H1 (cell line): ENCODE measurements around the gene MZF1. TPM values are rescaled to one million over a fixed set of nuclear protein-coding genes. Genes with fewer than 3 reads are reported as not detected.

Experiments used
- CTCF ChIA-PET: fragments of 300-600 bp; sonication (Branson Sonifier 250); formaldehyde crosslinking; loops from one replicate; lab custom pipeline; 2021; ENCODE audit not compliant: partially characterized antibody; lab: Charles Lee
- POLR2A ChIA-PET: fragments of 300-600 bp; sonication (Branson Sonifier 250); formaldehyde crosslinking; loops from one replicate; lab custom pipeline; 2021; ENCODE audit warnings: inconsistent platforms; ENCODE audit not compliant: partially characterized antibody; lab: Charles Lee
- DNase-seq, 2 experiments: peaks; one replicate each; pipeline versions ENCODE4 v3.0.0 to v3.0.0-alpha.2; 2010 to 2022; ENCODE audit warnings: low spot score in 2 of 2, low read depth in 1 of 2, mixed read lengths in 1 of 2
- FAIRE-seq: peaks from 2 replicates; lab custom pipeline; 2011; peaks lifted over from hg19 to GRCh38; lab: Jason Lieb, UNC
- H2AFZ ChIP-seq: 2 replicates; pipeline ENCODE4 v1.8.1; 2012; ENCODE audit warnings: low read length, inconsistent platforms
- H2AK5ac ChIP-seq: 2 replicates; pipeline ENCODE4 v1.6.1; 2013; ENCODE audit warnings: low read depth, low read length
- H2BK120ac ChIP-seq: replicated peaks from 2 replicates; pipeline ENCODE3; 2013; ENCODE audit warnings: low read depth, low read length, inconsistent platforms
- H2BK12ac ChIP-seq: 2 replicates; pipeline ENCODE4 v1.6.1; 2013; ENCODE audit warnings: low read depth, low read length
- H2BK15ac ChIP-seq: 2 replicates; pipeline ENCODE4 v1.6.1; 2013; ENCODE audit warnings: low read length
- H2BK20ac ChIP-seq: 2 replicates; pipeline ENCODE4 v1.6.1; 2013; ENCODE audit warnings: low read length
- H2BK5ac ChIP-seq: 2 replicates; pipeline ENCODE4 v1.6.1; 2013; ENCODE audit warnings: low read depth, low read length
- H3K14ac ChIP-seq: 2 replicates; pipeline ENCODE4 v1.6.1; 2013; ENCODE audit warnings: inconsistent platforms; ENCODE audit not compliant: insufficient read length
- H3K18ac ChIP-seq: 2 replicates; pipeline ENCODE4 v1.6.1; 2013; ENCODE audit warnings: low read length; ENCODE audit errors: extremely low read depth
- H3K23ac ChIP-seq: 2 replicates; pipeline ENCODE4 v1.6.1; 2013; ENCODE audit warnings: inconsistent platforms; ENCODE audit not compliant: insufficient read length
- H3K23me2 ChIP-seq: 2 replicates; pipeline ENCODE4 v1.6.1; 2013; ENCODE audit warnings: low read depth, low read length
- H3K27ac ChIP-seq: 2 replicates; pipeline ENCODE4 v1.6.1; 2011; ENCODE audit warnings: low read depth, low read length, inconsistent platforms
- H3K27me3 ChIP-seq, 4 experiments: replicated peaks in 1 of 4; 1 replicate in 1 of 4; 2 replicates in 3 of 4; pipeline versions ENCODE4 v1.6.1 to v1.8.1; 2011 to 2013; ENCODE audit warnings: low read length in 3 of 4, mild to moderate bottlenecking in 3 of 4, inconsistent platforms in 2 of 4, mixed read lengths in 2 of 4, moderate library complexity in 1 of 4; ENCODE audit not compliant: control insufficient read depth in 3 of 4, insufficient read depth in 3 of 4; ENCODE audit errors: extremely low read depth in 1 of 4
- H3K36me3 ChIP-seq, 4 experiments: 2 replicates each; pipeline versions ENCODE4 v1.6.1 to v1.8.1; 2011 to 2013; ENCODE audit warnings: mild to moderate bottlenecking in 4 of 4, low read length in 3 of 4, moderate library complexity in 2 of 4, control low read depth in 1 of 4, inconsistent platforms in 1 of 4; ENCODE audit not compliant: insufficient read depth in 4 of 4, control insufficient read depth in 2 of 4
- H3K4ac ChIP-seq: replicated peaks from 2 replicates; pipeline ENCODE3; 2013; ENCODE audit warnings: low read length, low read depth, mixed read lengths, inconsistent platforms; ENCODE audit not compliant: insufficient read length
- H3K4me1 ChIP-seq, 4 experiments: replicated peaks in 1 of 4; 1 replicate in 1 of 4; 2 replicates in 3 of 4; pipeline versions ENCODE4 v1.6.1 to v1.8.1; 2011 to 2013; ENCODE audit warnings: low read length in 3 of 4, inconsistent platforms in 2 of 4, mixed read lengths in 1 of 4; ENCODE audit not compliant: insufficient read depth in 4 of 4, control insufficient read depth in 3 of 4
- H3K4me2 ChIP-seq, 2 experiments: 2 replicates each; pipeline versions ENCODE4 v1.6.1 to v1.8.1; 2011 to 2013; ENCODE audit warnings: low read depth in 2 of 2, low read length in 2 of 2, control low read depth in 1 of 2, inconsistent platforms in 1 of 2, mild to moderate bottlenecking in 1 of 2; ENCODE audit not compliant: insufficient read depth in 1 of 2
- H3K4me3 ChIP-seq, 4 experiments: fragments of 200-600, 300-600 bp in 1 of 4; sonication (generic), shearing (Covaris generic), sonication (Bioruptor Twin) in 1 of 4; 2 replicates each; pipeline versions ENCODE4 v1.5.1 to v1.8.1; 2011 to 2016; ENCODE audit warnings: low read length in 4 of 4, low read depth in 3 of 4, control low read depth in 2 of 4, inconsistent platforms in 2 of 4, mild to moderate bottlenecking in 2 of 4, mixed read lengths in 1 of 4, moderate library complexity in 1 of 4; ENCODE audit not compliant: insufficient read depth in 2 of 4; ENCODE audit errors: extremely low read depth in 1 of 4
- H3K56ac ChIP-seq: replicated peaks from 2 replicates; pipeline ENCODE3; 2013; ENCODE audit warnings: low read depth, mild to moderate bottlenecking, mixed read lengths, low read length, inconsistent platforms; ENCODE audit not compliant: insufficient read length
- H3K79me1 ChIP-seq: 2 replicates; pipeline ENCODE4 v1.6.1; 2013; ENCODE audit warnings: low read depth, low read length, control low read depth
- H3K79me2 ChIP-seq, 2 experiments: 2 replicates each; pipeline versions ENCODE4 v1.6.1 to v1.8.1; 2012 to 2013; ENCODE audit warnings: low read length in 2 of 2, mild to moderate bottlenecking in 2 of 2, inconsistent platforms in 1 of 2; ENCODE audit not compliant: insufficient read depth in 2 of 2, control insufficient read depth in 1 of 2
- H3K9ac ChIP-seq, 4 experiments: replicated peaks in 1 of 4; 1 replicate in 1 of 4; 2 replicates in 3 of 4; pipeline versions ENCODE4 v1.6.1 to v1.8.1; 2011 to 2013; ENCODE audit warnings: low read depth in 3 of 4, low read length in 3 of 4, control low read depth in 2 of 4, mild to moderate bottlenecking in 2 of 4, moderate library complexity in 2 of 4, inconsistent platforms in 1 of 4; ENCODE audit errors: extremely low read depth in 1 of 4
- H3K9me3 ChIP-seq, 2 experiments: 2 replicates each; pipeline versions ENCODE4 v1.6.1 to v1.8.1; 2012 to 2013; ENCODE audit warnings: mild to moderate bottlenecking in 2 of 2, moderate library complexity in 2 of 2, control low read depth in 1 of 2, inconsistent platforms in 1 of 2, low read depth in 1 of 2, low read length in 1 of 2, mixed read lengths in 1 of 2; ENCODE audit not compliant: insufficient read depth in 2 of 2
- H4K20me1 ChIP-seq, 2 experiments: replicated peaks in 1 of 2; 2 replicates each; pipeline versions ENCODE3 to v1.8.1; 2011 to 2013; ENCODE audit warnings: inconsistent platforms in 2 of 2, low read length in 2 of 2, mild to moderate bottlenecking in 1 of 2; ENCODE audit not compliant: insufficient read depth in 2 of 2, control insufficient read depth in 1 of 2
- H4K5ac ChIP-seq: 2 replicates; pipeline ENCODE4 v1.6.1; 2013; ENCODE audit warnings: low read length, low read depth, mixed read lengths, inconsistent platforms; ENCODE audit not compliant: insufficient read length
- H4K8ac ChIP-seq: 2 replicates; pipeline ENCODE4 v1.8.0; 2013; ENCODE audit warnings: mild to moderate bottlenecking, moderate library complexity, low read length, inconsistent platforms; ENCODE audit not compliant: insufficient read depth; ENCODE audit errors: extremely low read depth
- H4K91ac ChIP-seq: replicated peaks from 2 replicates; pipeline ENCODE3; 2013; ENCODE audit warnings: low read length, mixed read lengths, inconsistent platforms; ENCODE audit not compliant: insufficient read length
- HDAC2 ChIP-seq, 2 experiments: fragments of 300-600 bp in 1 of 2; sonication (generic) in 1 of 2; IDR thresholded peaks; 2 replicates each; pipeline ENCODE4 v1.6.1; 2011 to 2012; ENCODE audit warnings: low read depth in 2 of 2, low read length in 2 of 2, mild to moderate bottlenecking in 2 of 2, moderate library complexity in 2 of 2, borderline replicate concordance in 1 of 2, inconsistent platforms in 1 of 2
- KDM4A ChIP-seq: IDR thresholded peaks from one replicate; pipeline ENCODE4 v1.7.1; 2012; ENCODE audit warnings: low read depth, mild to moderate bottlenecking, moderate library complexity, low read length, inconsistent platforms; ENCODE audit not compliant: severe bottlenecking
- MAFK ChIP-seq: IDR thresholded peaks from 2 replicates; pipeline ENCODE4 v1.6.1; 2012; ENCODE audit warnings: low read depth, mild to moderate bottlenecking, improper control_type of control experiment, low read length
- RFX5 ChIP-seq: IDR thresholded peaks from 2 replicates; pipeline ENCODE4 v1.6.1; 2011; ENCODE audit warnings: low read depth, low read length, improper control_type of control experiment, borderline replicate concordance
- RXRA ChIP-seq: IDR thresholded peaks from 2 replicates; pipeline ENCODE4 v1.6.1; 2011; ENCODE audit warnings: low read depth, mild to moderate bottlenecking, low read length, moderate library complexity; ENCODE audit not compliant: insufficient read depth
- SIRT6 ChIP-seq: IDR thresholded peaks from one replicate; pipeline ENCODE4 v1.7.1; 2012; ENCODE audit warnings: low read length, inconsistent platforms
- TAF7 ChIP-seq: optimal IDR thresholded peaks from 2 replicates; pipeline ENCODE3; 2011; ENCODE audit warnings: low read depth, mild to moderate bottlenecking, inconsistent platforms, low read length, moderate library complexity, borderline replicate concordance
- WGBS, 2 experiments: shearing (Covaris generic) in 1 of 2; methylation state at CpG; one replicate each; pipeline versions ENCODE4 v1.1.6 to v1.1.7; 2013 to 2015; ENCODE audit warnings: low lambda C conversion rate in 2 of 2, mixed read lengths in 2 of 2, inconsistent platforms in 1 of 2, low coverage in 1 of 2, missing lambda C conversion rate in 1 of 2; ENCODE audit not compliant: insufficient replicate concordance in 2 of 2, insufficient coverage in 1 of 2, insufficient read length in 1 of 2; ENCODE audit errors: extremely low coverage in 1 of 2, missing lambda C conversion rate in 1 of 2; 5-methylcytosine and 5-hydroxymethylcytosine counted together
- polyA plus RNA-seq, 7 experiments: library from polyadenylated mRNA; depleted of rRNA in 3 of 7; stranded (reverse) in 5 of 7; unstranded in 2 of 7; fragments of >200 nt in 5 of 7; fragments of 200-250 nt in 2 of 7; gene quantifications; 1 replicate in 5 of 7; 2 replicates in 1 of 7; 4 replicates in 1 of 7; pipeline versions ENCODE4 v1.2.1 to v1.2.3, GENCODE V29; 2011 to 2013; ENCODE audit warnings: missing spikeins in 2 of 7, mixed read lengths in 2 of 7
- total RNA-seq: library from RNA; stranded (reverse); fragmentation: NEBNext Ultra II Directional; extraction: Animal tissue kit (Norgen Biotek cat#: 25700); gene quantifications from 2 replicates; pipeline ENCODE4 v1.2.1, GENCODE V29; 2021
- TF ChIP-seq, protein P1 (sequence below): IDR thresholded peaks from 2 replicates; pipeline ENCODE4 v1.6.1; 2012; ENCODE audit warnings: inconsistent platforms

Gene MZF1
- total and polyA plus RNA-seq, 2 of the 8 experiments (the other 6 are each of a cell fraction or from before 2014, with no cell fraction given), result 15.2 to 25.0 TPM

DNA sequence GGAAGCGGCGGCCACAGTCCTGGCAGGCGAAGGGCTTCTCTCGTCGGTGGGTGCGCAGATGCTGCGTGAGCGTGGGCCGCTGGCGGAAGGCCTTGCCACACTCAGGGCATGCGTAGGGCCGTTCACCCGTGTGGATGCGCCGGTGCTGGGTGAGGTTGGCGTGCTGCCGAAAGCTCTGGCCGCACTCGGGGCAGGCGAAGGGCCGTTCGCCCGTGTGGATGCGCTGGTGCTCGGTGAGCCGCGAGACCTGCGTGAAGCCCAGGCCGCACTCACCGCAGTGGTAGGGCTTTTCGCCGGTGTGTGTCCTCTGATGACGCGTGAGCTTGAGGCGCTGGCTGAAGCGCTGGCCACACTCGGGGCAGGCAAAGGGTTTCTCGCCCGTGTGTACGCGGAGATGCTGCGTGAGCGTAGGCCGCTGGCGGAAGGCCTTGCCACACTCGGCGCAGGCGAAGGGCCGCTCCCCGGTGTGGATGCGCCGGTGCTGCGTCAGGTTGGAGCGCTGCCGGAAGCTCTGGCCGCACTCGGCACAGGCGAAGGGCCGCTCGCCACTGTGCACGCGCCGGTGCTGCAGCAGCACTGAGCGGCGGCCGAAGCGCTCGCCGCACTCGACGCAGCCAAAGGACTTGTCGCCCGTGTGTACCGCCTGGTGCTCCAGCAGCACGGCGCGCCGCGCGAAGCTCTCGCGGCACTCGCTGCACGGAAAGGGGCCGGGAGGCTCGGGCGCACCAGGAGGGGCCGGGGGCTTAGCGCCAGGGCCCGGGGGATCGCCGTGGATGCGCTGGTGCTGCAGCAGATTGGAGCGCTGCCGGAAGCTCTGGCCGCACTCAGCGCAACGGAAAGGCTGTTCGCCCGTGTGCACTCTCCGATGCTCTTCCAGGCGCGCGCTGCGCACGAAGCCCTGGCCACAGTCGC, 10.8 kb downstream of the MZF1 start:
- no peak overlapping the region for H2AFZ ChIP-seq
- H3K4me3 ChIP-seq, result peak overlapping the region; percentile 25 to 55 (median 32)
- peaks cover 0 to 29% (median 12%) of the 10 kb centered on the region in 4 experiments; a peak in 6 of 7 replicates for H3K4me1 ChIP-seq
- peaks cover 0 to 16% (median 6%) of the 10 kb centered on the region in 4 experiments; a peak in 4 of 7 replicates for H3K27me3 ChIP-seq
- H3K18ac ChIP-seq, result peak overlapping the region; percentile 71
- H3K36me3 ChIP-seq, result peaks cover 0 to 3% (median 1%) of the 10 kb centered on the region in 4 experiments; a peak in 2 of 8 replicates
- FAIRE-seq (no peak), DNase-seq (no peak)
- H3K4me2 ChIP-seq, result peak overlapping the region; percentile 69 to 86
- peaks cover 23% of the 10 kb centered on the region for H3K23me2 ChIP-seq
- no peak overlapping the region for H3K23ac ChIP-seq
- H3K9me3 ChIP-seq, result no peaks in the 10 kb centered on the region
- H3K56ac ChIP-seq, result no peak overlapping the region
- 0 out of 2 replicates have a peak overlapping the region, but pooled peaks have one; percentile 61 for H2BK20ac ChIP-seq
- peak overlapping the region in 3 of 4 experiments; percentile 42 to 45 (median 42); a peak in 6 of 7 replicates for H3K9ac ChIP-seq
- H3K79me2 ChIP-seq, result peaks cover 3 to 7% of the 10 kb centered on the region in 2 experiments
- peak overlapping the region; percentile 75; the same call in 1 of the 2 replicates for H2BK12ac ChIP-seq
- H2AK5ac ChIP-seq, result peak overlapping the region; percentile 84; the same call in 1 of the 2 replicates
- no peaks in the 10 kb centered on the region; the same call in 1 of the 2 replicates for H3K79me1 ChIP-seq
- WGBS, 2 experiments, result 65% methylated on average over 76 of the region's 107 CpGs; no CpG with 5 or more reads in 1 of the 2 experiments
- H3K14ac ChIP-seq, result no peak overlapping the region
- ChIA-PET CTCF (interaction anchor here (1.1 to 7.3 kb wide), 6 partner anchors 10 to 48 kb away, joined by 3 to 35 read pairs (median 4); partner anchors contain the start of gene ZBTB45), POLR2A (interaction anchor here (0.5 to 17.2 kb wide), 9 partner anchors 8 to 57 kb away, joined by 3 to 434 read pairs (median 4); partner anchors contain the start of genes CHMP2A, MZF1, SLC27A5 and TRIM28)
- H4K8ac ChIP-seq, result peak overlapping the region; percentile 52; the same call in 1 of the 2 replicates
- H2BK120ac ChIP-seq, result no peak overlapping the region
- peaks cover 0 to 4% of the 10 kb centered on the region in 2 experiments for H4K20me1 ChIP-seq
- peak overlapping the region; percentile 94 for H3K4ac ChIP-seq
- peak overlapping the region; percentile 52; the same call in 1 of the 2 replicates for H2BK5ac ChIP-seq
- H4K5ac ChIP-seq, result no peak overlapping the region
- no peak overlapping the region; the same call in 1 of the 2 replicates for H2BK15ac ChIP-seq
- H3K27ac ChIP-seq, result no peak overlapping the region
- H4K91ac ChIP-seq, result peak overlapping the region; percentile 77
- peak; percentile 23 for TF ChIP-seq KDM4A
- no peak for TF ChIP-seq SIRT6
- TF ChIP-seq RXRA, result no peak
- TF ChIP-seq RFX5, result no peak
- TF ChIP-seq TAF7, result no peak
- no peak for TF ChIP-seq HDAC2 (IDR thresholded peaks at IDR 0.05; ENCODE audit: borderline replicate concordance in 1 of 2, low read depth in 2 of 2, low read length in 2 of 2)
- TF ChIP-seq MAFK, result no peak
- TF ChIP-seq, protein P1, sequence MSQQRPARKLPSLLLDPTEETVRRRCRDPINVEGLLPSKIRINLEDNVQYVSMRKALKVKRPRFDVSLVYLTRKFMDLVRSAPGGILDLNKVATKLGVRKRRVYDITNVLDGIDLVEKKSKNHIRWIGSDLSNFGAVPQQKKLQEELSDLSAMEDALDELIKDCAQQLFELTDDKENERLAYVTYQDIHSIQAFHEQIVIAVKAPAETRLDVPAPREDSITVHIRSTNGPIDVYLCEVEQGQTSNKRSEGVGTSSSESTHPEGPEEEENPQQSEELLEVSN, result peak; percentile 69
